Transverse colon (tissue), 3 donors: Measurements from ENCODE around the gene TTLL4.

Source experiments
- CTCF ChIP-seq, 5 experiments: fragments of 200-600 bp in 3 of 5; fragments of 450-650 bp in 2 of 5; sonication (generic) in 3 of 5; IDR thresholded peaks; 1 replicate in 2 of 5; 2 replicates in 3 of 5; pipeline ENCODE4 v1.5.1; 2016 to 2017; ENCODE audit warnings: antibody characterized with exemption in 5 of 5, inconsistent platforms in 3 of 5, mild to moderate bottlenecking in 2 of 5, moderate library complexity in 1 of 5
- EP300 ChIP-seq: sonication (generic); formaldehyde crosslinking; IDR thresholded peaks from one replicate; pipeline ENCODE4 v1.6.1; 2017; ENCODE audit warnings: antibody characterized with exemption, low read depth
- POLR2A ChIP-seq: fragments of 450-650 bp; IDR thresholded peaks from one replicate; pipeline ENCODE4 v1.6.1; 2016; ENCODE audit warnings: antibody characterized with exemption, mild to moderate bottlenecking, moderate library complexity

- no peak for TF ChIP-seq CTCF (IDR thresholded peaks at IDR 0.05)
- no peak for TF ChIP-seq EP300
- TF ChIP-seq POLR2A, result peak; percentile 84
These were observed 38.7 kb upstream of the TTLL4 start, which contains the start of the genes RNF25 and STK36 for GRCh38 chr2:218671654-218672566.
